Left cardiac atrium (tissue), 4 donors: Measurements from ENCODE around the gene SLC41A2. TPM values are rescaled to one million over a fixed set of nuclear protein-coding genes. Genes with fewer than 3 reads are reported as not detected.
"Not testable (repeated sequence)": the region's sequence is repeated elsewhere in the genome, so short reads cannot be mapped to it uniquely, and the experiment has no call there.

Experiments used
- ATAC-seq, 2 donors: fragments of 200-7000 bp; cut with Tn5 transposase; one replicate each; pipeline ENCODE4 v1.9.1; 2020; ENCODE audit warnings: mild to moderate bottlenecking in 2 of 2, moderate library complexity in 2 of 2
- DNase-seq: peaks from one replicate; pipeline ENCODE4 v3.0.0-alpha.2; 2020
- intact Hi-C, 2 donors: fragments of 100-400 bp; cut with DNase I; formaldehyde crosslinking; loops; one replicate each; pipeline versions ENCODE4 v1.14.1 to v1.15.1; 2022 to 2023
- total RNA-seq, 2 donors: library from RNA; stranded (reverse); fragmentation: NEBNext Ultra II Directional; extraction: Animal tissue kit (Norgen Biotek cat#: 25700); gene quantifications; one replicate each; pipeline ENCODE4 v1.2.1, GENCODE V29; 2021
- donor health status: DM: no; HTN: yes; CAD: no.
- donor health status: DM: no; HTN: yes; CAD: no; lungs with severe emphysema.
- donor health status: DM: yes; HTN: yes; CAD: no.
- donor health status: Dilated cardiomyopathy.

The SLC41A2 gene
- total RNA-seq, 2 donors from 2014 or later: 11.7 to 12.0 TPM

DNA sequence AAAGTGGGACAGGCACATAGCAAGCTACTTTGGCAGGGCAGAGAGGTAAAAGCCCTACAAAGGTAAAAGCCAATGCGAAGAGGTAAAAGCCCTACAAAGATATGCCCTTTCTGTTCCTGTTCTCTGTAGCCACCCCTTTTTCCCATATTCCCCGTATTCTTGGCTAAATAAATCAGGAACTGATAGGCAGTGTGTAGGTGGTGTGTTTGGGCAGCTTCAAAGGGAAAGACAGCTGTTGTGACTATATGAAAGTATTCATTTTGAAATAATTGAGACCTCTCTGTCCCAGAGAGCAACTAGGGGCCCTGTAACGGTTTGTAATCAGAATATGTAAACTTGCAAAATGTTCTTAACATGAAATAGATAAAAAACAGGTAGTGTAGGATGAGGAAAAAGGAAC lies 11.3 kb upstream of the SLC41A2 start:
- ATAC-seq: no peak
- intact Hi-C loops: no loop called here
- DNase-seq: no peak

GRCh38 chr12:104966677-104967076 lies 8.6 kb upstream of the SLC41A2 start:
- DNase-seq (no peak), ATAC-seq (no peak)
- intact Hi-C loops: no loop called here

GRCh38 chr12:104964856-104965205 lies 6.7 kb upstream of the SLC41A2 start:
- intact Hi-C loops: no loop called here
- ATAC-seq: no peak
- no peak for DNase-seq

DNA sequence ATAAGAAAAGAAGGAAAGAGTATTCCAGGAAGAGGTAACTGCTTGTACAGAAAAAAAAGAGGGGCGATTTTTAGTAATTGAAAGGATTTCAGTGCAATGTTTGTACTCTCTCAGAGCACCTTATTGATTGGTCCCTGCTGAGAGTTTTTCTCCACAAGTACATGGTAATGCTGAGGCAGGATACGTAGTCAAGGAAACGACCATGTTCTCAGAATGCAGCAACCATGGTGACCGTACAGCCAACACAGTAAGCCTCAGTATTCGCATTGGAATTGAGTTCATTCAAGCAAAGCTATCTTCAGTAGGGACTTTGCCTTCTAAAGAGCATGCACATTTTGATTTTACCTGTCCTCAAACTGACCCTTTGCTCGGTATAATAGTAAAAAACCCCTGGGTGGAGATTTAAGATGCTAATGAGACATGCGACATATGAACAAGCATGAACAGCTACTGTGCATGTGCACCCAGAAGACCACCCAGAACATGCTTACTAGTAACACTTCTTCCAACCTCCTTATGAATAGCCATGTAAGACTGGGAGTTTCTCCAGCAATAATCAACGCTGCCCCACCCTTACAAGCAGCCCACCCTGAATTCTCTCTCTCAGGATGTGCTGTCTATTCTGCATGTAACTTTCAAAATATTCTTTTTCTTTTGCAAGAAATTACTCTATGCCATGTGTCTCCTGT lies 6.2 kb upstream of the SLC41A2 start:
- intact Hi-C loops: no loop called here
- ATAC-seq: no peak
- no peak for DNase-seq

GRCh38 chr12:104963757-104964156 lies 5.7 kb upstream of the SLC41A2 start:
- no peak for DNase-seq
- intact Hi-C loops: no loop called here
- ATAC-seq: no peak

GRCh38 chr12:104960464-104960863 lies 2.4 kb upstream of the SLC41A2 start:
- ATAC-seq (no peak), DNase-seq (no peak)
- intact Hi-C loops: no loop called here

- intact Hi-C loops: no loop called here
- no peak for DNase-seq
These were observed 1.3 kb upstream of the SLC41A2 start for GRCh38 chr12:104959335-104959841.

DNA sequence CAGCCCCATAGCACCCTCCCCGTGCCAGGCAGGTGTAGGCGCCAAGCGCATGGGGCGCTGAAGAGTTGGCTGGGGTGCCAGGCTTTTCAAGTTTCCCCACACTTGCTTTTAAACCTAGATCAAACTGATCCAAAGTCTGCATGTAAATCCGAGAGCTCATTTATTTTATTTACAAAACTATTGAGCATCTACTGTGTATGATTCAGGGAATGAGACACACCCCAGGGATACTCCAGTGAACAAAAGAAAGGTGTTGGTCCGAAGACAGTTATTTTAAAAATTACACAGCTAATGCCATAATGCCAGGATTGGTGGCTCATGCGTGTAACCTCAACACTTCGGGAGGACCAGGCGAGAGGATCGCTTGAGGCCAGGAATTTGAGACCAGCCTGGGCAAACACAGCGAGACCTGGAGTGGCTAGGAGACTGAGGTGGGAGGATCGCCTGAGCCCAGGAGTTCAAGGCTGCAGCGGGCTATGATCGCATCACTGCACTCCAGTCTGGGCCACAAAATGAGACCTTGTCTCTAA lies 780 bp upstream of the SLC41A2 start:
- DNase-seq (no peak), ATAC-seq (peak in 1 of 2 donors; percentile 4)
- intact Hi-C loops: no loop called here

More at GRCh38 chr12:104959335-104959841, 1.3 kb upstream of the SLC41A2 start:
- ATAC-seq: peak in 1 of 2 donors; percentile 34

- peak; percentile 38 to 43 for ATAC-seq
- peak; percentile 32 for DNase-seq
- intact Hi-C loops: no loop called here
These were observed 430 bp downstream of the SLC41A2 start for GRCh38 chr12:104957719-104958000.

DNA sequence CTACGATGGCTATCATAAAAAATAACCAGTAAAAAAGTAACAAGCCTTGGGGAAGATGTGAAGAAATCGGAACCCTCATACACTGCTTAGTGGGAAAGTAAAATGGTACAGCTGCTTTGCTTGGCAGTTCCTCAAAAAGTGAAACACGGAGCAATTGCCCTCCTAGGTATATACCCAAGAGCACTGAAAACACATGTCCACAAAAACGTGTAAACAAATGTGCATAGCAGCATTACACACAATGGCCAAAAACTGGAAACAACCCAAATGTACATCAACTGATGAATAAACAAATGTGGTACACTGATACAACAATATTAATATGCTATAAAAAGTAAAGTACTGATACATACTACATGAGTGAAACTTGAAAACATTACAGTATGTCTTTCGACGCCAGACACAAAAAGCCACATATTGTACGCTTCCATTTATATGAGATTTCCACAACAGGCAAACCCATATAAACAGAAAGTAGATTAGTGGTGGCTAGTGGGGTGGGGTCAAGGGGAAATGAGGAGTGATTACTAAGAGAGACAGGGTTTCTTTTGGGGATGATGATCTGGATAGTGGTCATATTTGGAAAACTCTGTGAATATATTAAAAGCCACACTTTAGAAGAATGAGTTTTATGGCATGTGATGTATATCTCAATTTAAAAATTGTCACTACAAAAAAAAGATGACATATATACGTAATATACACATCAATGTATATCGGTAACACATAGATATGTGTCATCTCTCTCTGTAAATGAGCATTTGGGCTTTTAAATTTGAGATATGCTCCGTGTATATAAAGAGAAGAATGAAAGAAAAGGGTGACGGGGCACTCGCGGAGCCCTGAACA lies 996 bp downstream of the SLC41A2 start:
- intact Hi-C loops: no loop called here
- no peak for DNase-seq
- no peak for ATAC-seq

GRCh38 chr12:104955703-104956102 lies 2.4 kb downstream of the SLC41A2 start:
- intact Hi-C loops: no loop called here
- ATAC-seq (no peak), DNase-seq (no peak)

DNA sequence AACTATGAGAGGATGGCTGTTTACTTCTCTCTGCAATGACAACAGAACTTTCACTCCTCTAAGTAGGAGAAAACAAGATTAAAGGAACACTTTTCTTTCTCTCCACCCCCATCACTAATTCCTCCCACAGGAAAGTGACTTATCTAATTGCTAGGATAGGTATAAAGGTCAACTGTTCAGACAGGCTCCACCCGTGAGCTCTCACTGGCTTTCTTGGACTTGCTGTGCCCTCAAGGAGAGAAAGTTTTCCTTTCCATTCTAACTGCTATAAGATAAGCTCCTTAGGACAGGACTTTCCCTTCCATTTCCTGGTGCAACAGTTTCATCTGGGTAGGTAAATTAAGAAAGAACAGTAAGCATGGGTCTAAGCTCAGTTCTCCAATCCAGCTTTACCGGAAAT lies 4.8 kb downstream of the SLC41A2 start:
- intact Hi-C loops: no loop called here

DNA sequence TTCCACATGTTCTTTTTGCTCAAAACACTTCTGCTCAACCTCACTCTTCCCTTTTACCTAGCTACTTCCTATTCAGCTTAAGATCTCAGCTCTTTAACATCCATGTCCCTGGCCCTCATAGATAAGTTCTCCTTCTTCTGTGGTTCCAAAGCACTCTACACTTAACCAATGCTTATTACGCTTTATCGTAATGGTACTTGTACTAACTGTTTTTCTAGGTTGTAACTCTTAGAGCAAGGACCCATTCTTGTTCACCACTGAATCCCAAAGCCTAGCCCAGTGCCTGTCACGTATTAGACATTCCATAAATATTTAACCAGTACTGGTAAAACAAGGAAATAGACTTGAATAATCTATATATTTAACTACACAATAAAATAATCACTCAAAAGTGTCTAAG lies 5.3 kb downstream of the SLC41A2 start:
- ATAC-seq: no peak
- no peak for DNase-seq
- intact Hi-C loops: no loop called here

More for the DNA sequence above, 4.8 kb downstream of the SLC41A2 start:
- DNase-seq: no peak
- ATAC-seq: peak in 1 of 2 donors; percentile 6

DNA sequence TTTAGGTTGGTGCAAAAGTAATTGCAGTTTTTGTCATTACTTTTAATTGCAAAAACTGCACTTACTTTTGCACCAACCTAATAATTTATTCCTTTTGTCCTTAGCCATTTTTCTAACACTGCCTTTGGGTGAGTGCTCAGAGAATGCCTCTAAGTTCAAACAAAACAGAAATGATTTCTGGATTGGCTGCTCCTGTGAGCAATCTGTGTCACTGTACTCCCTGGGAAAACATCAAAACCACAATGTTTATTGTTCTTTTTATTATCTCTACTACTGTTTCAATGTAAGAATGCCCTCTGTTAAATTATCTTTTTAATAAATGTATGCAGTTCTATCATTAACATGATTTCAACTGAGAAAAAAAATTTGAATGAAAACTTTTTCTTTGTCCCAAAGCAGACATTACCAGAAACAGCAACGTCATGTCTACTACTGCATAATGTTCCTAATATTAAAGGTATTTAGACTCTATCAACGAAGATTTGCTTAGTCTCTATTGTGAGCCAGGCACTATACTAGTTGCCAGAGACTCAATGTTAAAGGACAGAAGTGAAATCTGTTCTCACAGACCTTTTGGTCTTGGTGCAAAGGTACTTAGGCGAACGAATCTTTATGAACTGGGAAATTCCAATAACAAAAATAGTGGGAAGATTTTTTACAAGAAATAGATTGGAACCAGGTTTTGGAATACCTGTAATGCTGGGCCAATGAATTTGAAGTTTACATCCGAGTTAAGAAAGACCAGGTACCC lies 6.2 kb downstream of the SLC41A2 start:
- intact Hi-C loops: no loop called here
- DNase-seq: no peak
- ATAC-seq: no peak

- DNase-seq, ATAC-seq, intact Hi-C loops: not testable (repeated sequence)
These were observed 9.4 kb downstream of the SLC41A2 start for GRCh38 chr12:104948716-104949115.

- intact Hi-C loops: no loop called here
- ATAC-seq (peak in 1 of 2 donors; percentile 51), DNase-seq (no peak)
These were observed 13.8 kb downstream of the SLC41A2 start for GRCh38 chr12:104944252-104944651.

DNA sequence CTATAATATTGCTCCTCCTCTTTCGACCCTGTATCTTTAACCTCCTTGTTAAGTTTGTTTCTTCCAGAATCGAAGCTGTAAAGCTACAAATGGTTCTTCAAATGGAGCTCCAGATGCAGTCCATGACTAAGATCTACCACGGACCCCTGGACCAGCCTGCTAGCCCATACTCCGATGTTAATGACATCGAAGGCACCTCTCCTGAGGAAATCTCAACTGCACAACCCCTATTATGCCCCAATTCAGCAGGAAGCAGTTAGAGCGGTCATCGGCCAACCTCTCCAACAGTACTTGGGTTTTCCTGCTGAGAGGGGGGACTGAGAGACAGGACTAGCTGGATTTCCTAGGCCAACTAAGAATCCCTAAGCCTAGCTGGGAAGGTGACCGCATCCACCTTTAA lies 14.7 kb downstream of the SLC41A2 start:
- intact Hi-C loops, DNase-seq, ATAC-seq: not testable (repeated sequence)

- intact Hi-C loops: no loop called here
- ATAC-seq: no peak
- no peak for DNase-seq
These were observed 16.0 kb downstream of the SLC41A2 start for GRCh38 chr12:104942075-104942474.

GRCh38 chr12:104941454-104941853 lies 16.6 kb downstream of the SLC41A2 start:
- intact Hi-C loops: no loop called here
- DNase-seq: no peak
- no peak for ATAC-seq

GRCh38 chr12:104939089-104939488 lies 19.0 kb downstream of the SLC41A2 start:
- intact Hi-C loops: no loop called here
- DNase-seq (no peak), ATAC-seq (no peak)
